Effector memory CD8-positive, alpha-beta T cell (primary cell): Measurements from ENCODE around the gene MBIP.
A peak's percentile ranks its signal among the peaks of the same experiment; 100 is the strongest.
"Not testable (repeated sequence)": the region's sequence is repeated elsewhere in the genome, so short reads cannot be mapped to it uniquely, and the experiment has no call there.

Experiments used
- ATAC-seq: fragments of 150-1000 bp; cut with Tn5 transposase; replicated peaks from 2 replicates; pipeline ENCODE4 v1.10.0; 2021; ENCODE audit warnings: mild to moderate bottlenecking, moderate library complexity
- DNase-seq, 3 experiments: peaks; one replicate each; pipeline ENCODE4 v3.0.0; 2021
- H3K27ac Mint-ChIP-seq, 2 donors: one replicate each; pipeline ENCODE4 v1.8.0; 2022; ENCODE audit warnings: mild to moderate bottlenecking in 2 of 2, mixed read lengths in 2 of 2, moderate library complexity in 2 of 2
- H3K27me3 Mint-ChIP-seq, 2 donors: one replicate each; pipeline ENCODE4 v1.8.0; 2022; ENCODE audit warnings: mixed read lengths in 2 of 2
- H3K36me3 Mint-ChIP-seq: one replicate; pipeline ENCODE4 v1.8.0; 2022; ENCODE audit warnings: mild to moderate bottlenecking, moderate library complexity, mixed read lengths; ENCODE audit not compliant: insufficient read depth
- H3K4me1 Mint-ChIP-seq, 2 donors: one replicate each; pipeline ENCODE4 v1.8.0; 2022; ENCODE audit warnings: low read depth in 2 of 2, mixed read lengths in 2 of 2
- H3K4me3 Mint-ChIP-seq, 2 donors: one replicate each; pipeline ENCODE4 v1.8.0; 2022; ENCODE audit warnings: mild to moderate bottlenecking in 2 of 2, mixed read lengths in 2 of 2, moderate library complexity in 2 of 2
- H3K9me3 Mint-ChIP-seq, 2 donors: one replicate each; pipeline ENCODE4 v1.8.0; 2022; ENCODE audit warnings: mixed read lengths in 2 of 2
- total RNA-seq, 9 experiments: gene quantifications; one replicate each; lab custom pipeline; 2026; lab: John Stamatoyannopoulos, UW

MBIP gene, protein sequence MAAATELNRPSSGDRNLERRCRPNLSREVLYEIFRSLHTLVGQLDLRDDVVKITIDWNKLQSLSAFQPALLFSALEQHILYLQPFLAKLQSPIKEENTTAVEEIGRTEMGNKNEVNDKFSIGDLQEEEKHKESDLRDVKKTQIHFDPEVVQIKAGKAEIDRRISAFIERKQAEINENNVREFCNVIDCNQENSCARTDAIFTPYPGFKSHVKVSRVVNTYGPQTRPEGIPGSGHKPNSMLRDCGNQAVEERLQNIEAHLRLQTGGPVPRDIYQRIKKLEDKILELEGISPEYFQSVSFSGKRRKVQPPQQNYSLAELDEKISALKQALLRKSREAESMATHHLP
- 12.6 to 35.1 (median 26.0) reads per million in 9 experiments for total RNA-seq

DNA sequence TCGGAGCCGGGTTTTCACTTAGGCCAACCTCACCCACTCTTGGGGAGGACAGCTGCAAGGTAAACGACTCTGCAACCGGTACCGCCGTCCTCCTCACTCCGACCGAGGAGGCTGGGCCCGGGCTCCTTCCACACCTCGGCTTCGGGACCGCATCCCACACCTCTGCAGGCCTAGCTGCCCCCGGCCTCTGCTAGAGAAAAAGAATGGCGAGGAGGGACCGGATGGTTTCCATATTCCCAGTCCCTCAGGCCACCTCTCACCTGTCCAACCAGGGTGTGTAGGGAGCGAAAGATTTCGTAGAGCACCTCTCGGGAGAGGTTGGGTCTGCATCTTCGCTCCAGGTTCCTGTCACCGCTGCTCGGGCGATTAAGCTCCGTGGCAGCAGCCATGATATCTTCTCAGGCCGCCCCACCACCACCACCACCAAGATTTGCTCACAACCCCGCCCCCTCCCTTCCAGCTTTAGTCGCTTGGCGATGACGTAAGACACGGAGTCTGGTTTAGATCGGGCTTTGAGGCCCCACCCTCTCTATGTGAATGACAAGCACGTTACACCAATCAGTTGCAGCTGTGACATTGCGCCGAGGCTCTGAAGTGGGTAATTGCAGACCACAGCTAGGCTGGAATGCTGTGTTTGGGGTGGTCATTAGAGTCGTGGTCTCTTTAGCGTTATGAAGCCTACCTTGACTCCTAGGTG lies at the start of gene MBIP:
Gene MBIP, minus strand, starts transcription at position 438 of the 697 bp plus-strand sequence. Its CDS starts 49 bp downstream, at position 389.
- Mint-ChIP-seq H3K4me3 (peak within 1 kb of the TSS; percentile 84 to 95), H3K9me3 (peaks cover 0 to 3% of the 10 kb centered on the region in 2 donors), H3K36me3 (peaks cover 6% of the 10 kb centered on the region), H3K4me1 (peaks cover 18 to 35% of the 10 kb centered on the region in 2 donors), H3K27ac (peak within 1 kb of the TSS; percentile 91 to 95), H3K27me3 (peaks cover 21% of the 10 kb centered on the region in 2 donors)
- ATAC-seq (peak; percentile 94), DNase-seq (peak; percentile 72 to 85 (median 76))

DNA sequence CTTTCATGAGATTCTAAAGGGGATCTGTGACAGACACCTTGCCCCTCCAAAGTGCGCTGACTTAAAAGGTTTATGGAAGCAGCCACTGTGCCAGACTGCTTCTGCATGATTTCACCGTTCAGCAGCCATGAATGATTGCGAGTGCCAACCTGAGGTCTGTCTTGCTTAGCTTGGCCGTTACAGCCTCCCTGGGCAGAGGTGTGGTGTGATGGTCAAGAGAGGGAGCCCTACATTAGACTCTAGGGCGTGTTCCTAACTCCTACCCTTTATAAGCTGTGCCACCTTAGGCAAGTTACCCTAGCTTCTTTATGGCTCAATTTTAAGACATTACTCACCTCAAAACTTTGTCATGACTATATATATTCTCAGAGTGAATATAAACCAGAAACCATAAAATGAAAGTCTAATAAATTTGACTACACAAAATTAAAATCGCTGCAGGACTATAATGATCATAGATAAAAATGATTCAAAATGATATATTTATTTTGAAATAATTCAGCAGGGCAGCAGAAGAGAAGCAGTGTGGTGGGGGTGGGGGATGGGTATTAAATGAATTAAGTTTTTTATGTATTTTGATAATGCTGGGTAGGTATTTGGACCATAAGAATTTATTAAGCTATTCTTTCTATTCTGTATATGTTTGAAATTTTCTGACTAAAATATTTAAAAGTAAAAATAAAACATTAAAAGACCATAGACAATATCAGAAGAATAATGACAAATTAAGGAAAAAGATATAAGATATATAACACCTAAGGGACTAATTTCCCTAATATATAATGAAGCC lies 47.7 kb upstream of the MBIP start:
- peaks cover 6 to 7% of the 10 kb centered on the region in 2 donors for H3K27me3 Mint-ChIP-seq
- no peaks in the 10 kb centered on the region for H3K4me1 Mint-ChIP-seq
- H3K9me3 Mint-ChIP-seq, result no peaks in the 10 kb centered on the region
- DNase-seq, result no peak
- no peak overlapping the region for H3K27ac Mint-ChIP-seq
- no peak for ATAC-seq
- H3K4me3 Mint-ChIP-seq, result no peak overlapping the region
- H3K36me3 Mint-ChIP-seq, result no peaks in the 10 kb centered on the region

DNA sequence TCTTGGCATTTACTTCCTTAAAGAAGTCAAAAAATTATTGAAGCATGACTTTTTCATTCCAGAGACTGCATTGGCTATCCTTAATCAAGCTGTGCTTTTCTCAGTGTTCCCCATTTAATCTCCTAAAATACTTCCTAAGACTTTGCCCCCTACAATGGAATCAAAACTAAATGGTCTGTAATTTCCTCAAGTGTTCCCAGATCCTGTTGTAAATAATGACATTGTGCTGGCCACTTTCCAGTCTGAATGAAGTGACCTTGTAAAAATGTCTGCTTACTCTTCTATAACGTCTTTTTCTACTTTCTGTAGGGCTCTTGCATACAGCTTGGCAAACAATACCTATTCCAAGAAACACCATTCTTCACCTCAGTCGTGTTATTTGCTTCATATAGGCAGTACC lies 45.3 kb upstream of the MBIP start:
- ATAC-seq (no peak), DNase-seq (no peak)
- Mint-ChIP-seq H3K36me3 (no peaks in the 10 kb centered on the region), H3K27ac (no peak overlapping the region), H3K4me1 (no peaks in the 10 kb centered on the region), H3K9me3 (no peaks in the 10 kb centered on the region), H3K27me3 (peaks cover 6 to 7% of the 10 kb centered on the region in 2 donors), H3K4me3 (no peak overlapping the region)

DNA sequence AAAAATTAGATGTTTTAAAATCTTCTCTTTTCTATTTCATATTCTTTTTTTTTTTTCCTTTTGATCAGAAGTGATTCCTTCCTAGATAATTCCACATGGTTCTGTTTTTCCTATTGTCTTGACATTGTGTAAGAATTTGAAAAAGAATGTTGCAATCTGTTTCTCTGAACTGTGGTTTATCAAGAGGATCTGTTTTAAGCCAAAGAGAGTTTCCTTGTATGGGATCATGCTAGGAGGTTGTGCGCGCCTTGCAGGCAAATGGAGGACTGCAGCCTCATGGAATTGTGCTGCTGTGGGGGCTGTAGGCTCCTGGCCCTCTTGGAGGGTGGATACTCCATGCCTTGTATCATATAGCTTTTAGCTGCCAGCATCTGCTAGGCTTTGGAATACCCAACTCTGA lies 43.3 kb upstream of the MBIP start:
- DNase-seq (no peak), ATAC-seq (no peak)
- Mint-ChIP-seq H3K36me3 (no peaks in the 10 kb centered on the region), H3K4me1 (no peaks in the 10 kb centered on the region), H3K27ac (no peak overlapping the region), H3K27me3 (peaks cover 6 to 7% of the 10 kb centered on the region in 2 donors), H3K4me3 (no peak overlapping the region), H3K9me3 (no peaks in the 10 kb centered on the region)

DNA sequence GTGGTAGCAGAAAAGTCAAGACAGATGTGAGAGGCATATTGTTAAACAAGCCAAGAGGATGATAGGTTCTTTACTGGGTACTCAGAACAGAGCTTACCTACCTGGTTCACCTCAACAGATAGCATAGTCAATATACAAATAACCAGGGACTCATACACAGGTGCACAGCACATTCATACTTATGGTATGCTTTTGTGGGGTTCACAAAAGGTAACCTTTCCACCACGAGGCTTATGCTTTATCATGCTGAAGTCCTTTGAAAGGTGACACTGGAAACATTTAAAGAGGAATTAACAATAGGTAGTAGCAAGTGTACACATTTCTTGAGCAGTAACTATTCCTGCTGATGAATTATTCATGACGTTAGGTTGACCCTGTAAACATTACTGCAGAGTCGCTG lies 42.2 kb upstream of the MBIP start:
- no peak for ATAC-seq
- Mint-ChIP-seq H3K4me1 (no peaks in the 10 kb centered on the region), H3K27me3 (peaks cover 6 to 7% of the 10 kb centered on the region in 2 donors), H3K36me3 (no peaks in the 10 kb centered on the region), H3K4me3 (no peak overlapping the region), H3K27ac (no peak overlapping the region), H3K9me3 (no peaks in the 10 kb centered on the region)
- DNase-seq, result no peak

DNA sequence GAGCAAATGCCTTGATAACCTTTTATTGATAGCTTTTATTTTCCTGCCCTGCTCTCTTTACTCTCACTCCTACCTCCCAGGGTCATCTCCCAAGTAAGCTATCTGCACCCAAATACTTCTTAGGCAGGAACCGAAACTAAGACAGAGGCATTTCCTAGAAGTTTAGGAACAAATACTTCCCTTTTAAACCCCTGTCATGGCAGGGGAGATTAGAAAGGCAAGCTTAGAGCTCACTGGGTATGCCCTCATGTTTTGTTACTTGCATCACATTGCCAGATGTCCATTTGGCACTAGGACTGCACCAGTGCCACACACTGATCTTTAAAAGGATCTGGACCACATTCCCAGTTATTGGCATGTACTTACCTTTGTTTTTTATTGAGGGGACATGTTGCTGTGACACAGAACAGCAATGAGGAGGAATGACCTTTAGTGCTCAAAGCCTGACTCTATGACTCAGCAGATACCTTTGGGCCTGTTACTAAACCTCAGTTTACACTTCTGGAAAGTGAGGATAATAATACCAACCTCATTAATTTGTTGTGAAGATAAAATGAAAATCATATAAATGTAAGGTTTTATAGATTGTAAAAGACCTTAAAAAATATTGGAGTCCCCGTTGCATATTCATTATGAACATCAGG lies 40.9 kb upstream of the MBIP start:
- H3K4me3 Mint-ChIP-seq, result no peak overlapping the region

DNA sequence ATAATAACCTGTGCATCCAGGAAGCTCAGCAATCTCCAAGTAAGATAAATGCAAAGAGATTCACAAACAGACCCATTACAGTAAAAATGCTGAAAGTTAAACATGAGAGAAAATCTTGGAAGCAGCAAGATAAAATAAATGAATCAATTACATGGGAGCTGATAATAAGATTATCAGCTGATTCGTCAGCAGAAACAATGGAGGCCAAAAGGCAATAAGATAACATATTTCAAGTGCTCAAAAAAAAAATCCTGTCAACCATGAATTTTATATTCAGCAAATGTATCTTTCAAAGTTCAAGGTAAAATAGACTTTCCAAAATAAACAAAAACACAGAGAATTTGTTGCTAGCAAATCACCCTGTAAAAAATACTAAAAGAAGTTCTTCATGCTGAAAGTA lies 36.4 kb upstream of the MBIP start:
- DNase-seq (no peak), ATAC-seq (no peak)
- Mint-ChIP-seq H3K27ac (no peak overlapping the region), H3K36me3 (no peaks in the 10 kb centered on the region), H3K4me1 (no peaks in the 10 kb centered on the region), H3K4me3 (no peak overlapping the region), H3K27me3 (no peaks in the 10 kb centered on the region), H3K9me3 (peaks cover 0 to 12% of the 10 kb centered on the region in 2 donors)

More for the DNA sequence above, 40.9 kb upstream of the MBIP start:
- Mint-ChIP-seq H3K27ac (no peak overlapping the region), H3K27me3 (peaks cover 6 to 7% of the 10 kb centered on the region in 2 donors), H3K36me3 (no peaks in the 10 kb centered on the region), H3K4me1 (no peaks in the 10 kb centered on the region), H3K9me3 (peaks cover 0 to 6% of the 10 kb centered on the region in 2 donors)
- DNase-seq, result no peak
- no peak for ATAC-seq

DNA sequence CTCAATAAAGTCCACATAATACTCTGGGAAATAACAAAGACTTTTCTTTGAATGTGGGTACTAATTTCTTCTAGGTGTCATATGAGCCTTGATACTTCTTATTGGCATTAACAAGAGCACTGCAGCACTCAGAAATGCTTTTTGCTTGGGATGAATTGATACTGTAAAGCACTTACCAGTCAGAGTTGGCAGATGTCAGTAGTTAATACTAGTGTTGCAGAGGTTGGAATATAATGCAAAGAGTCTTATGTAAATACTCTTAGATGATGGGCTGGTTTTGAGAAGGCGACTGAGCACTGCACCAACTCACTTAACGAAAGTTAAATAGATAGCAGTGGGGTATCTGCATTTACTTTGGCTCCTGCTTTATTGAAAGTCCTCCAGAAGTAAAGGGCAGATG lies 25.6 kb upstream of the MBIP start:
- ATAC-seq (no peak), DNase-seq (no peak)
- no peaks in the 10 kb centered on the region for H3K4me1 Mint-ChIP-seq
- peaks cover 10 to 21% of the 10 kb centered on the region in 2 donors for H3K27me3 Mint-ChIP-seq
- H3K4me3 Mint-ChIP-seq, result no peak overlapping the region
- no peaks in the 10 kb centered on the region for H3K9me3 Mint-ChIP-seq
- H3K36me3 Mint-ChIP-seq, result no peaks in the 10 kb centered on the region
- H3K27ac Mint-ChIP-seq, result no peak overlapping the region

DNA sequence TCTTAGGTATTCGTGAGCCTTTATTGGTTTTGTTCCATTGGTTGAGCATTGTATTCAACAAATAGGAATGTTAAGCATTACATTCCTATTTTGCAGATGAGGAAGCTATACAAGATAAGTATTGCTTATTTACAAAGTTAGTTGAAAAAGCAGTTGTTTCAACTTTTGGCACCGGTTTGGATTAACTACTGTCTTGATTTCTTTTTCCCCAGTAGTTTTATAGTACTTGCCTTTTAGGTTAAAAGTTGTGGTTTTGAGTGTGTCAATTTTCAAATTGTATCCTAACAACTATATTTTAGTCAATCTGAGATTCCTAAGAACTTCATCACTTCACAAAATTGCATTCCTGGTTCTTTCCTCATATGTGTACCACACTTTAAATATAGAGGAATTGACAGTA lies 23.8 kb upstream of the MBIP start:
- Mint-ChIP-seq H3K27ac (no peak overlapping the region), H3K36me3 (no peaks in the 10 kb centered on the region)
- DNase-seq, result no peak

DNA sequence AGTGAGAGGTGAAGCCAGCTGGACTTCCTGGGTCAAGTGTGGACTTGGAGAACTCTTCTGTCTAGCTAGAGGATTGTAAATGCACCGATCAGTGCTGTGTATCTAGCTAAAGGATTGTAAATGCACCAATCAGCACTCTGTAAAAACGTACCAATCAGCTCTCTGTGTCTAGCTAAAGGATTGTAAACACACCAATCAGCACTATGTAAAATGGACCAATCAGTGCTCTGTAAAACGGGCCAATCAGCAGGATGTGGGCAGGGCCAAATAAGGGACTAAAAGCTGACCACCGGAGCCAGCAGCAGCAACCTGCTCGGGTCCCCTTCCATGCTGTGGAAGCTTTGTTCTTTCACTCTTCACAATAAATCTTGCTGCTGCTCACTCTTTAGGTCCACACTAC lies 21.4 kb upstream of the MBIP start:
- not testable (repeated sequence) for DNase-seq, H3K4me3 Mint-ChIP-seq, ATAC-seq, H3K27ac Mint-ChIP-seq, H3K4me1 Mint-ChIP-seq, H3K36me3 Mint-ChIP-seq, H3K9me3 Mint-ChIP-seq
- peaks cover 19 to 32% of the 10 kb centered on the region in 2 donors for H3K27me3 Mint-ChIP-seq

More for the DNA sequence above, 23.8 kb upstream of the MBIP start:
- no peaks in the 10 kb centered on the region for H3K4me1 Mint-ChIP-seq
- no peaks in the 10 kb centered on the region for H3K9me3 Mint-ChIP-seq
- no peak for ATAC-seq
- no peak overlapping the region for H3K4me3 Mint-ChIP-seq
- H3K27me3 Mint-ChIP-seq, result peaks cover 8 to 21% of the 10 kb centered on the region in 2 donors

DNA sequence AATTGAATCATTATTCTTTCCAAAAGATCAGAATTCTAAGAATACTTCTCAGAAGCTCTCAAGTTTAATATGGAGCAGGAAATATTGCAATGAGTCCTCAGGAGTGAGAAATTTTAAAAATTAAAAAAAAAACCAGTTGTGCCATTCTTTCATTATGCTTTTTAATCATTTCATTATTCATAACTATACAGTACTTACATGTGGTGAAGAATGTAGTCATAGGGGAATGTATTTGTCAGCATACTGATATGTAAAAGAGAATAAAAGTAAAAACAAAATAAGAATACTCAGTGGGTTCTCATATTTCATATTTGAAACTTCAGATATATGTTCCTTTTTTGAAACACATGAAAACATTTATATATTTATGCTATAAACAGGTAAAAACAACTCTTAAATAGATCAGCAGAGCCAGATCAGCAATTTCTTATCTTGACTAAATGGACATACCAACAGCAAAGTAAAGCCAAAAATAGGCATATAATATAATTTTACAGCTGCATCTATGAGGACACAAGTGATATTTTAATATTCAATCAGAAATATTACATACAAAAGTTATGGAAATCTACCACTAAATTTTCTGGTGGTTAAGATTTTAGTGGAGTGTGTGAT lies 19.9 kb upstream of the MBIP start:
- Mint-ChIP-seq H3K4me1 (no peaks in the 10 kb centered on the region), H3K27ac (no peak overlapping the region), H3K36me3 (no peaks in the 10 kb centered on the region), H3K27me3 (peaks cover 19 to 23% of the 10 kb centered on the region in 2 donors), H3K4me3 (no peak overlapping the region), H3K9me3 (no peaks in the 10 kb centered on the region)
- no peak for ATAC-seq
- no peak for DNase-seq

DNA sequence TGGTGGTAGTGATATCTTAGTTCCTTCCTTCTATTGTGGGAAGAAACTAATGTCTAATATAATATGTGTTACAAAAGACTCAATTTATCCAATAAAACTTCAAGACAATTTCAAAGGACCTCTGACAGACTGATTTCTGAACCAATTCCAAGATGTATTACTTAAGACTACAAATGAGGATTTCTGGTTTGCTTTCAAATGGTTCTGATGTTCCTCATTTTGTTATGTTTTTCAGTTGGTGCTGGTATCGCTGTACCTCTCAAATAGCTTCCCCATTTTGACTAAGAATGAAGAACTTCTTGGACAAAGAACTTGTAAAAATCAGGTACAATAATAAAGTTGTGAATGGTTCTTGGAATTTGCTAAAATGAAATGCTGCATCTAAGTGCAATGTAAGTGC lies 19.4 kb upstream of the MBIP start:
- Mint-ChIP-seq H3K27ac (no peak overlapping the region), H3K27me3 (peaks cover 19 to 24% of the 10 kb centered on the region in 2 donors), H3K9me3 (no peaks in the 10 kb centered on the region), H3K4me3 (no peak overlapping the region), H3K36me3 (no peaks in the 10 kb centered on the region), H3K4me1 (no peaks in the 10 kb centered on the region)
- DNase-seq (no peak), ATAC-seq (no peak)

DNA sequence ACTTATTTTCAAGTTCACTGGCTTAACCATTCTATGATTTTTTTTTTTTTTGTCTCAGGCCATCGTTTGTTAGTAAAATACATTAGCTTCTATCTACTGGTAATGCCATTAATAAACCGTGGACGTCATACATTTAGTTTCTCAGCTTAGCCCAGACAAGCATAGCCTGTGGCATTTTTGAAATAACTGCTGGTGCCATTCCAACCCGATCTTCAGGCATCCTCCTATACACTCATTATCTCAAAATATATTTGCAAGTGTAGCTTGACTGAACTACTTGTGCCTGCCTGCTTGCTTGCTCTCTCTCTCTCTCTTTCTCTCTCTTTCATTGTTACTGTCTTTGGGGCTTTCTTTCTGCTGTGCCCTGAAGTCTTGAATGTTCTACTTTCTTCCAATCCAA lies 12.7 kb upstream of the MBIP start:
- no peak for ATAC-seq
- Mint-ChIP-seq H3K27me3 (peaks cover 35 to 56% of the 10 kb centered on the region in 2 donors), H3K36me3 (no peaks in the 10 kb centered on the region), H3K9me3 (no peaks in the 10 kb centered on the region), H3K4me3 (no peak overlapping the region), H3K27ac (no peak overlapping the region), H3K4me1 (no peaks in the 10 kb centered on the region)
- DNase-seq, result no peak
